Gastrocnemius medialis (tissue), 4 donors: ENCODE results near the gene THSD7B.

Experiments
- POLR2A ChIP-seq, 2 donors: fragments of 450-650 bp; IDR thresholded peaks; one replicate each; pipeline ENCODE4 v1.6.1; 2017; ENCODE audit warnings: antibody characterized with exemption in 2 of 2, mild to moderate bottlenecking in 2 of 2, moderate library complexity in 2 of 2
- TF ChIP-seq, protein P1 (sequence below), 5 experiments: fragments of 450-650 bp in 3 of 5; fragments of 200-600 bp in 2 of 5; sonication (generic) in 2 of 5; IDR thresholded peaks in 4 of 5; conservative IDR thresholded peaks in 1 of 5; 1 replicate in 4 of 5; 2 replicates in 1 of 5; pipeline ENCODE4 v1.5.1; 2016 to 2019; ENCODE audit warnings: antibody characterized with exemption in 5 of 5, mild to moderate bottlenecking in 3 of 5, moderate library complexity in 3 of 5

DNA sequence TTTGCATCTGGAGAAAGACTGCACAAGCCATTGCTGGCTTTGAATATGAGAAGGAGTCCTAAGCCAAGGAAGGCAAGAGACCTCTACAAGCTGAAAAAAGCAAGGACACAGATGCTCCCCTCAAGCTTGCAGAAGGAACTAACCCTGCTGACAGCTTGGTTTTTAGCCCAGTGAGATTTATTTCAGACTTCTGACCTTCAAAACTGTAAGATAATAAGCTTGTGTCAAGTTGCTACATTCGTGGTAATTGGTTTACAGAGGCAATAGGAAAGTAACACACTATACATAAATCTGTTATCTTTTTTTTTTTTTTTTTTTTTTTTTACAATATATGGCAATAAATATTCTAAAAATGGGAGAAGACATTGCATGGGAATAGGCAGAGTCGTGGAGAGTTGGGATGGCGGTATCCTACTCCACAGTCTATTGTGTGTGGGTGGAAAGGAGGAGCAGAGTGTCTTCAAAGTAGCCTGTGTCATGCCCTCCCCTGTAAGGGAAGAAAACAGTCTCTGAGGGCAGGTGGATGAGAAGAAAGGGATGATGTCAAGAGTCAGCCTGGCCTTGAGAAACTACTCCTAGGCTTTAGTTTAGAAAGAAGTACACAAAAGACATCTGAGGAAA, 196.9 kb downstream of the THSD7B start:
- TF ChIP-seq POLR2A (IDR thresholded peaks at IDR 0.05) = no peak
- TF ChIP-seq, protein P1, sequence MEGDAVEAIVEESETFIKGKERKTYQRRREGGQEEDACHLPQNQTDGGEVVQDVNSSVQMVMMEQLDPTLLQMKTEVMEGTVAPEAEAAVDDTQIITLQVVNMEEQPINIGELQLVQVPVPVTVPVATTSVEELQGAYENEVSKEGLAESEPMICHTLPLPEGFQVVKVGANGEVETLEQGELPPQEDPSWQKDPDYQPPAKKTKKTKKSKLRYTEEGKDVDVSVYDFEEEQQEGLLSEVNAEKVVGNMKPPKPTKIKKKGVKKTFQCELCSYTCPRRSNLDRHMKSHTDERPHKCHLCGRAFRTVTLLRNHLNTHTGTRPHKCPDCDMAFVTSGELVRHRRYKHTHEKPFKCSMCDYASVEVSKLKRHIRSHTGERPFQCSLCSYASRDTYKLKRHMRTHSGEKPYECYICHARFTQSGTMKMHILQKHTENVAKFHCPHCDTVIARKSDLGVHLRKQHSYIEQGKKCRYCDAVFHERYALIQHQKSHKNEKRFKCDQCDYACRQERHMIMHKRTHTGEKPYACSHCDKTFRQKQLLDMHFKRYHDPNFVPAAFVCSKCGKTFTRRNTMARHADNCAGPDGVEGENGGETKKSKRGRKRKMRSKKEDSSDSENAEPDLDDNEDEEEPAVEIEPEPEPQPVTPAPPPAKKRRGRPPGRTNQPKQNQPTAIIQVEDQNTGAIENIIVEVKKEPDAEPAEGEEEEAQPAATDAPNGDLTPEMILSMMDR (IDR thresholded peaks at IDR 0.05 in 4 of 5, conservative IDR thresholded peaks at IDR 0.05 in 1 of 5) = no peak
